KMS-11 (cell line): ENCODE measurements around the gene TMEM250.

ENCODE experiments used
- H2AFZ ChIP-seq: fragments of 200-600 bp; sonication (generic); 2 replicates; pipeline ENCODE4 v1.6.1; 2016; ENCODE audit warnings: antibody characterized with exemption, mixed run types, low read depth
- H3K27ac ChIP-seq: fragments of 200-600 bp; sonication (generic); 2 replicates; pipeline ENCODE4 v1.6.1; 2016; ENCODE audit warnings: mild to moderate bottlenecking, mixed run types
- H3K27me3 ChIP-seq: fragments of 200-600 bp; sonication (generic); 2 replicates; pipeline ENCODE4 v1.6.1; 2017; ENCODE audit warnings: mild to moderate bottlenecking, low read depth, mixed run types, moderate library complexity; ENCODE audit not compliant: insufficient read depth
- H3K36me3 ChIP-seq: fragments of 200-600 bp; sonication (generic); 2 replicates; pipeline ENCODE4 v1.6.1; 2017; ENCODE audit warnings: mild to moderate bottlenecking, mixed run types; ENCODE audit not compliant: insufficient read depth
- H3K4me1 ChIP-seq: fragments of 200-600 bp; sonication (generic); 2 replicates; pipeline ENCODE4 v1.6.1; 2016; ENCODE audit warnings: mild to moderate bottlenecking, low read depth, mixed run types; ENCODE audit not compliant: poor library complexity, severe bottlenecking
- H3K4me2 ChIP-seq: fragments of 200-600 bp; sonication (generic); 2 replicates; pipeline ENCODE4 v1.7.0; 2016; ENCODE audit warnings: mild to moderate bottlenecking, mixed run types
- H3K4me3 ChIP-seq: fragments of 200-600 bp; sonication (generic); IDR thresholded peaks from 2 replicates; pipeline ENCODE4 v1.6.1; 2017; ENCODE audit warnings: low read depth, low read length, mixed read lengths; ENCODE audit not compliant: insufficient read depth
- H3K79me2 ChIP-seq: fragments of 200-600 bp; sonication (generic); 2 replicates; pipeline ENCODE4 v1.6.1; 2016; ENCODE audit warnings: low read depth, mixed run types; ENCODE audit not compliant: insufficient read depth
- H3K9ac ChIP-seq: fragments of 200-600 bp; sonication (generic); 2 replicates; pipeline ENCODE4 v1.6.1; 2016; ENCODE audit warnings: mild to moderate bottlenecking, mixed run types
- H4K20me1 ChIP-seq: fragments of 200-600 bp; sonication (generic); 2 replicates; pipeline ENCODE4 v1.6.1; 2016; ENCODE audit warnings: mild to moderate bottlenecking, mixed run types; ENCODE audit not compliant: insufficient read depth
- TF ChIP-seq, protein P1 (sequence below): fragments of 200-600 bp; sonication (generic); conservative IDR thresholded peaks from 2 replicates; pipeline ENCODE4 v1.6.1; 2017; ENCODE audit warnings: low read depth, mild to moderate bottlenecking, antibody characterized with exemption, low read length, moderate library complexity, mixed read lengths

The TMEM250 gene

DNA sequence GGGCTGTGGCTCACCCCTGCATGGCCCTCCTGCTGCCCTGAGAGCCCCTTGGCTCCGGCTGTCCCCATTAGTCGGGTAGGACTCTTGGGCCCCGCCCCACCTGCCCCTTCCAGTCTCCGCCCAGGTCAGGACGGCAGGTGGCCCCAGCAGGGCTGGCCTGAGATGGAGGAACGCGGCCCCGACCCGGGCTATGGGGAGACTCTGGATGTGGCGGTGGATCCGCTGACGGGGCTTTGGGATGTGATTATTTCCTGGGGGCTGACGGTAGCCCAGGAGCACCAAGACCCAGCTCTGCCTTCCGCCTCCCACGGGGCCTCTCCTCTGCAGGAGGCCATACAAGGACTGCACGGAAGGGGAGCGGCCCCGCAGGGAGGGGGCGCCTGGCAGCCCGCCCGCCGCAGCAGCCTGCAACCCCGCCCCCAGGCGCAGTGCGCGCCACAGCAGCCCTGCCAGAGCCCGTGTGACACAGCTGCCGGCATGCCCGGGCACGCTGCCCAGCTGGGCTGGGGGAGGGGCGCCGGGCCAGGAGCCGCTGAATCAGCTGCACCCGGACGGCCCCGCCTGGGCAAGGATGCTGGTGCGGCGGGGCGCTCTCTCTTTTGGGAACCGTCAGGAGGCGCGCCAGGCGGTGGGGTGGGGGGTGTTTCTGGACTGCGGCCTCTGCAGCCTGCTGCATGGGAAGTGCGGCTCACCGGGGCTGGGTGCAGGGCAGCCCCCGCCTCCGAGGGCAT is 9.2 kb downstream of the TMEM250 start:
- Histone ChIP-seq H3K4me3 (no peak overlapping the region), H3K79me2 (no peaks in the 10 kb centered on the region), H2AFZ (peak overlapping the region; percentile 57; the same call in 1 of the 2 replicates), H4K20me1 (no peaks in the 10 kb centered on the region), H3K27me3 (peaks cover 34% of the 10 kb centered on the region), H3K4me2 (peak overlapping the region; percentile 71), H3K9ac (no peak overlapping the region), H3K36me3 (no peaks in the 10 kb centered on the region), H3K27ac (no peak overlapping the region), H3K4me1 (peaks cover 13% of the 10 kb centered on the region)
- TF ChIP-seq, protein P1, sequence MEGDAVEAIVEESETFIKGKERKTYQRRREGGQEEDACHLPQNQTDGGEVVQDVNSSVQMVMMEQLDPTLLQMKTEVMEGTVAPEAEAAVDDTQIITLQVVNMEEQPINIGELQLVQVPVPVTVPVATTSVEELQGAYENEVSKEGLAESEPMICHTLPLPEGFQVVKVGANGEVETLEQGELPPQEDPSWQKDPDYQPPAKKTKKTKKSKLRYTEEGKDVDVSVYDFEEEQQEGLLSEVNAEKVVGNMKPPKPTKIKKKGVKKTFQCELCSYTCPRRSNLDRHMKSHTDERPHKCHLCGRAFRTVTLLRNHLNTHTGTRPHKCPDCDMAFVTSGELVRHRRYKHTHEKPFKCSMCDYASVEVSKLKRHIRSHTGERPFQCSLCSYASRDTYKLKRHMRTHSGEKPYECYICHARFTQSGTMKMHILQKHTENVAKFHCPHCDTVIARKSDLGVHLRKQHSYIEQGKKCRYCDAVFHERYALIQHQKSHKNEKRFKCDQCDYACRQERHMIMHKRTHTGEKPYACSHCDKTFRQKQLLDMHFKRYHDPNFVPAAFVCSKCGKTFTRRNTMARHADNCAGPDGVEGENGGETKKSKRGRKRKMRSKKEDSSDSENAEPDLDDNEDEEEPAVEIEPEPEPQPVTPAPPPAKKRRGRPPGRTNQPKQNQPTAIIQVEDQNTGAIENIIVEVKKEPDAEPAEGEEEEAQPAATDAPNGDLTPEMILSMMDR: no peak

DNA sequence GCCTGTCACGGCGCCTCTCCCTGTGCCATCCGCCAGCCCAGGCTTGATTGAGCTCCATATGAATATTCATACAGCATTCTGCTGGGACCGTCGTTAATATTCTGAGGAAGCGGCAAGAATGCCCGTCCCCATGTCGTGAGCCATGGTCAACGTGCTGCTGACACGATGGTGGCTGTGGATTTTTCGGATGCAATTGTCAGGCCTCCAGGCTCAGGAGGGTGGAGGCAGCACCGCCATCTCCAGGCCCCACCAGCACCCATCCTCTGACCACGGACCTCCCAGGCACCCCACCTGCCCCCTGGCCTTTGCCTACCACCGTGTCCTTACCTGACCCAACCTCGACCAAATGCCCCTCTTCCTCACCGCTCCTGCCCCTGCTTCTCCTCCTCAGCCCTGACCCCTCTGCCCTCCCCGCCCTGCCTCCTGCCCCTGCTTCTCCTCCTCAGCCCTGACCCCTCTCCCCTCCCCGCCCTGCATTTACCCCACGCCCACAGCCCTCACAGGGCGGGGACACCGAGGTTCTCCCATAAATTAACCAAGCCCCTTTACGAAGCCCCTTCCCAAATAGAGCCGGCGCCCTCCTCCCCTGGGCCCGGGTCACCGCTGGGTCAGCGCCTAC is 9.9 kb downstream of the TMEM250 start:
- no peak overlapping the region for H3K4me3 ChIP-seq
- TF ChIP-seq, protein P1: no peak
- H3K36me3 ChIP-seq: no peaks in the 10 kb centered on the region
- H4K20me1 ChIP-seq: no peaks in the 10 kb centered on the region
- peak overlapping the region; percentile 57; the same call in 1 of the 2 replicates for H2AFZ ChIP-seq
- no peak overlapping the region for H3K27ac ChIP-seq
- no peak overlapping the region for H3K9ac ChIP-seq
- H3K79me2 ChIP-seq: no peaks in the 10 kb centered on the region
- H3K4me2 ChIP-seq: peak overlapping the region; percentile 71; the same call in 1 of the 2 replicates
- peaks cover 13% of the 10 kb centered on the region for H3K4me1 ChIP-seq
- peaks cover 40% of the 10 kb centered on the region for H3K27me3 ChIP-seq

DNA sequence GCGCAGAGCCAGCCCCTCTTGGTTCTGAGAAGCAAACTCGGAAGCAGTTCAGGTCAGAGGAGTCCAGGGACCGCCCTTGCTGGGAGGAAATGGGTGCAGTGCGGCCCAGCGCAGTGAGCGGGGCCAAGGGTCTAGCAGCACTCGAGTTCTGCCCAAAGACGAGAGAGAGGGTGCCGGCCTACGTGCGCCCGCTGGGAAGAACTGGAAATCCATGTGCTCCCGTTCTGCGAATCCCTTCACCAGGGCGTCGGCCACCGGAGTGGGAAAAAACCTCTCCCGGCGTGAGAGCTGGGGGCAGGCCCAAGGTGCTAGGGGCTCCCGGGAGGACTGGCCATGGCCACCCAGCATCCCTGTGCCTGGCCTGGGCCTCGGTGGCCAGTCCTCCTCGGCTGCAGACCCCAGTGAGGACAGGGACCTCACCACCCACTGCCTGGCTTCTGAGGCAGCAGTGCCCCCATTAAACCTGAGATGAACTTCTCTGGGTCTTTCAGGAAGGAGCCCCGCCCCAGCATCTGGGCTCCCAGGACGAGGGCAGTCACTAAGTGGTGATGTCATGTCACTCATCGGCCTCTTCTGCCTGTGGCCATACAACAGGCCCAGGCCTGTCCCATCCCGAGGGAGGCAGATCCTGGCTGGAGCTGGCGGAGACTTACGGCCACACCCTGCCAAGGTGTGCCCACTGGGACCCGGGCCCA is 10.6 kb downstream of the TMEM250 start:
- H3K4me1 ChIP-seq: peaks cover 13% of the 10 kb centered on the region
- H3K36me3 ChIP-seq: no peaks in the 10 kb centered on the region
- H4K20me1 ChIP-seq: no peaks in the 10 kb centered on the region
- peaks cover 46% of the 10 kb centered on the region for H3K27me3 ChIP-seq
- H3K4me3 ChIP-seq: no peak overlapping the region
- H2AFZ ChIP-seq: no peak overlapping the region
- no peak overlapping the region for H3K4me2 ChIP-seq
- no peaks in the 10 kb centered on the region for H3K79me2 ChIP-seq
- H3K27ac ChIP-seq: no peak overlapping the region
- TF ChIP-seq, protein P1: no peak
- H3K9ac ChIP-seq: no peak overlapping the region

DNA sequence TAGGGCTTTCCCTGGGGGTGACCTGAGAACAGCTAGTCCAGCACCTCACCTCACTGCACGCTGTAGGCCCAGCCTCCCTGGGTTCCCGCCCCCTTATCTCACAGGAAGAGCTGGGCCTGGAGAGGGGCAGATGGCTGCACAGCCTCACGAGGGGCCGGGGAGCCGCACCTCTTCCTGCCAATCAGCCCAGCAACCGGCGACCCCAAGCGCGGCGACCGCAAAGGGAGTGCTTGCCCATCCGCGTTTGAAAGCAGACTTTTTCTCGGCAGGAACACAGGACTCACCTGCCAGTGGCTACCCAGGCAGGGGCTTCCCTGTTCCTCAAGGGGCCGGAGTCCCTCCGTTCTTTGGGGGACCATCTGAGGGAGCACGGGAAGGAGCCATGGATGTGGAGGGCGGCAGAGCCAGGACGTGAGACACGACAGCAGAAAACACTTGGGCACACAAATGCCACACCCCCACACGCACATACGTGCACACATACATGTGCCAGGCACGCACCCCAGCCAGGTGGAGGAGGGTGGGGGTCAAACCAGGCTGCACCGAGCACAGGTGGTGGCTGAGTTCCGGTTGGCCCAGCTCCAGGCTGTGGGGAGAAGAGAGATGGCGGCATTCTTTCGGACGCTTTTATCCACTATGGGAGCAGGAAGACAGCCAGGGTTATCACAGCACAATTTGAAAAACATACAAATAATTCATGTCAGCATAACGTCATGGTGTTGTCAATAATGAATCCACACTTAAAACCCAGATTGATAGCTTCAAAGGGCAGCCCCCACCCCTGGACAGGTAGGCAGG is 11.3 kb downstream of the TMEM250 start:
- Histone ChIP-seq H3K4me3 (no peak overlapping the region), H3K4me1 (peaks cover 13% of the 10 kb centered on the region), H3K79me2 (no peaks in the 10 kb centered on the region), H4K20me1 (no peaks in the 10 kb centered on the region), H3K4me2 (no peak overlapping the region), H3K27ac (no peak overlapping the region), H3K27me3 (peaks cover 50% of the 10 kb centered on the region), H3K9ac (no peak overlapping the region), H3K36me3 (no peaks in the 10 kb centered on the region), H2AFZ (no peak overlapping the region)
- TF ChIP-seq, protein P1: no peak
